Right atrium auricular region (tissue), 2 donors: ENCODE data around the gene ZNF385D. TPM values are rescaled to one million over a fixed set of nuclear protein-coding genes. Genes with fewer than 3 reads are reported as not detected.

Source experiments
- DNase-seq: peaks from one replicate; pipeline ENCODE4 v3.0.0-alpha.2; 2019; ENCODE audit warnings: low spot score
- H3K27ac ChIP-seq, 2 donors: fragments of 200-600 bp; sonication (generic); 1 replicate in 1 of 2; 2 replicates in 1 of 2; pipeline ENCODE4 v1.5.1; 2016 to 2019
- H3K27me3 ChIP-seq, 2 donors: fragments of 200-600 bp; sonication (generic); one replicate each; pipeline versions ENCODE4 v1.5.1 to v1.6.0; 2017 to 2019
- H3K36me3 ChIP-seq: fragments of 200-600 bp; sonication (generic); one replicate; pipeline ENCODE4 v1.5.1; 2016
- H3K4me1 ChIP-seq, 2 donors: fragments of 200-600 bp; sonication (generic); one replicate each; pipeline versions ENCODE4 v1.5.1 to v1.6.0; 2017 to 2019
- H3K4me3 ChIP-seq, 2 donors: fragments of 200-600 bp; sonication (generic); 1 replicate in 1 of 2; 2 replicates in 1 of 2; pipeline ENCODE4 v1.5.1; 2017 to 2019; ENCODE audit warnings: mild to moderate bottlenecking in 1 of 2, moderate library complexity in 1 of 2
- H3K9me3 ChIP-seq, 2 donors: fragments of 200-600 bp; sonication (generic); one replicate each; pipeline ENCODE4 v1.5.1; 2019
- CTCF ChIP-seq, 2 donors: fragments of 200-600 bp; sonication (generic); IDR thresholded peaks; one replicate each; pipeline ENCODE4 v1.5.1; 2019; ENCODE audit warnings: antibody characterized with exemption in 2 of 2
- total RNA-seq, 2 donors: library from RNA; depleted of rRNA; stranded (reverse); fragments of >200 nt; gene quantifications; one replicate each; pipeline ENCODE4 v1.1.0, GENCODE V29; 2016

The ZNF385D gene
- total RNA-seq, 2 donors from 2014 or later: 0.59 to 1.1 TPM

GRCh38 chr3:21654241-21654640 lies 96.8 kb downstream of the ZNF385D start:
- H3K27ac ChIP-seq: no peak overlapping the region
- DNase-seq: no peak
- H3K4me3 ChIP-seq: no peak overlapping the region
- no peaks in the 10 kb centered on the region for H3K36me3 ChIP-seq
- TF ChIP-seq CTCF (IDR thresholded peaks at IDR 0.05): no peak
- no peaks in the 10 kb centered on the region for H3K27me3 ChIP-seq
- no peaks in the 10 kb centered on the region for H3K4me1 ChIP-seq
- no peaks in the 10 kb centered on the region for H3K9me3 ChIP-seq

- Histone ChIP-seq H3K27me3 (no peaks in the 10 kb centered on the region), H3K27ac (no peak overlapping the region), H3K4me3 (no peak overlapping the region), H3K36me3 (no peaks in the 10 kb centered on the region), H3K9me3 (no peaks in the 10 kb centered on the region), H3K4me1 (peaks cover 0 to 20% of the 10 kb centered on the region in 2 donors)
- DNase-seq: no peak
- no peak for TF ChIP-seq CTCF (IDR thresholded peaks at IDR 0.05)
These were observed 101.5 kb downstream of the ZNF385D start for GRCh38 chr3:21649519-21649918.

- no peaks in the 10 kb centered on the region for H3K9me3 ChIP-seq
- no peaks in the 10 kb centered on the region for H3K27me3 ChIP-seq
- H3K27ac ChIP-seq: no peak overlapping the region
- no peak for DNase-seq
- no peaks in the 10 kb centered on the region for H3K36me3 ChIP-seq
- no peak for TF ChIP-seq CTCF (IDR thresholded peaks at IDR 0.05)
- H3K4me1 ChIP-seq: peaks cover 0 to 34% of the 10 kb centered on the region in 2 donors
- H3K4me3 ChIP-seq: no peak overlapping the region
These were observed 103.0 kb downstream of the ZNF385D start for GRCh38 chr3:21647961-21648360.

GRCh38 chr3:21645121-21645897 lies 105.7 kb downstream of the ZNF385D start:
- no peak for TF ChIP-seq CTCF (IDR thresholded peaks at IDR 0.05)
- Histone ChIP-seq H3K4me3 (no peak overlapping the region), H3K4me1 (peaks cover 0 to 34% of the 10 kb centered on the region in 2 donors), H3K9me3 (no peaks in the 10 kb centered on the region), H3K36me3 (no peaks in the 10 kb centered on the region), H3K27me3 (no peaks in the 10 kb centered on the region), H3K27ac (peak overlapping the region; percentile 47 to 58)
- no peak for DNase-seq

- H3K4me1 ChIP-seq: peaks cover 0 to 34% of the 10 kb centered on the region in 2 donors
- no peak overlapping the region for H3K27ac ChIP-seq
- H3K9me3 ChIP-seq: no peaks in the 10 kb centered on the region
- TF ChIP-seq CTCF (IDR thresholded peaks at IDR 0.05): no peak
- H3K27me3 ChIP-seq: no peaks in the 10 kb centered on the region
- DNase-seq: no peak
- no peak overlapping the region for H3K4me3 ChIP-seq
- H3K36me3 ChIP-seq: no peaks in the 10 kb centered on the region
These were observed 106.7 kb downstream of the ZNF385D start for GRCh38 chr3:21644268-21644667.

GRCh38 chr3:21643752-21644151 lies 107.3 kb downstream of the ZNF385D start:
- no peaks in the 10 kb centered on the region for H3K36me3 ChIP-seq
- H3K4me1 ChIP-seq: peaks cover 0 to 34% of the 10 kb centered on the region in 2 donors
- H3K27ac ChIP-seq: no peak overlapping the region
- no peak for DNase-seq
- no peaks in the 10 kb centered on the region for H3K9me3 ChIP-seq
- H3K27me3 ChIP-seq: no peaks in the 10 kb centered on the region
- no peak overlapping the region for H3K4me3 ChIP-seq
- no peak for TF ChIP-seq CTCF (IDR thresholded peaks at IDR 0.05)
